Tibial artery (tissue), 4 donors: Measurements from ENCODE around the gene MOB3C.

Source experiments
- DNase-seq, 2 donors: peaks; one replicate each; pipeline ENCODE4 v3.0.0-alpha.2; 2019
- H3K27ac ChIP-seq, 2 donors: fragments of 200-600 bp; sonication (generic) in 1 of 2; 1 replicate in 1 of 2; 2 replicates in 1 of 2; pipeline ENCODE4 v1.5.1; 2018 to 2019; ENCODE audit warnings: mild to moderate bottlenecking in 1 of 2
- H3K27me3 ChIP-seq, 2 donors: fragments of 200-600 bp; sonication (generic) in 1 of 2; one replicate each; pipeline versions ENCODE4 v1.5.1 to v1.6.0; 2016 to 2019
- H3K36me3 ChIP-seq, 3 donors: fragments of 200-600 bp; sonication (generic) in 2 of 3; one replicate each; pipeline ENCODE4 v1.5.1; 2016 to 2019; ENCODE audit warnings: mild to moderate bottlenecking in 2 of 3
- H3K4me1 ChIP-seq, 4 donors: fragments of 200-600 bp; sonication (generic) in 2 of 4; 1 replicate in 3 of 4; 2 replicates in 1 of 4; pipeline ENCODE4 v1.5.1; 2016 to 2019
- H3K4me3 ChIP-seq, 2 donors: fragments of 200-600 bp; sonication (generic) in 1 of 2; 1 replicate in 1 of 2; 2 replicates in 1 of 2; pipeline ENCODE4 v1.5.1; 2018 to 2019; ENCODE audit warnings: mild to moderate bottlenecking in 2 of 2
- H3K9me3 ChIP-seq, 3 donors: fragments of 200-600 bp; sonication (generic) in 1 of 3; one replicate each; pipeline ENCODE4 v1.5.1; 2016 to 2019
- CTCF ChIP-seq, 2 experiments: fragments of 200-600 bp in 1 of 2; fragments of 450-650 bp in 1 of 2; IDR thresholded peaks; one replicate each; pipeline ENCODE4 v1.5.1; 2017 to 2019; ENCODE audit warnings: antibody characterized with exemption in 2 of 2, mild to moderate bottlenecking in 1 of 2, moderate library complexity in 1 of 2
- intact Hi-C: fragments of 100-400 bp; cut with DNase I; formaldehyde crosslinking; loops from one replicate; pipeline ENCODE4 v1.15.0; 2023; ENCODE audit warnings: low total_unique reads

MOB3C gene

DNA sequence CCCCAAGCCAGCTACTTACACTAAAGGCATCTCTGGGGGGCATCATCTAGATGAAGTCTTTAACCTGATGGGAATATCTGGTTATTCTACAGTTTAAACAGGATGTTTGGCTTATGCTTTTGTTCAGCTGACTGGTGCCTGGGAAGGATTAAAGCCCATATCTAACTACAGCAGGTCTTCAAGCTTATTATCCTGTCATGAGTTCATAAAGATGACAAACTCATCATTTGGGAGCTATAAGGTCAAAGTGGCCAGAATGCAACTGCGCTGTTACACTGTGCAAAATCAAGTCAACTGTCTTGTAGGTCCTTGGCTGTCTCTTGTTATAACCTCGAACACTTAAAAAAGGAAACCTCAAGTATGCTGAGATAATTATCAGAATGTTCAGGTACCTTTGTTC, 18.6 kb upstream of the MOB3C start:
- peaks cover 46 to 66% (median 58%) of the 10 kb centered on the region in 3 donors for H3K36me3 ChIP-seq

GRCh38 chr1:46630719-46631118, 14.1 kb upstream of the MOB3C start:
- Histone ChIP-seq H3K4me3 (no peak overlapping the region), H3K9me3 (no peaks in the 10 kb centered on the region), H3K27ac (no peak overlapping the region), H3K27me3 (no peaks in the 10 kb centered on the region), H3K36me3 (peaks cover 43 to 67% (median 54%) of the 10 kb centered on the region in 3 donors), H3K4me1 (no peaks in the 10 kb centered on the region)
- intact Hi-C loops: no loop called here
- no peak for DNase-seq
- no peak for TF ChIP-seq CTCF (IDR thresholded peaks at IDR 0.05)

More for the DNA sequence above, 18.6 kb upstream of the MOB3C start:
- DNase-seq: no peak
- no peak overlapping the region for H3K4me3 ChIP-seq
- TF ChIP-seq CTCF (IDR thresholded peaks at IDR 0.05): no peak
- H3K4me1 ChIP-seq: peaks cover 0 to 35% (median 13%) of the 10 kb centered on the region in 4 donors
- no peak overlapping the region for H3K27ac ChIP-seq
- H3K9me3 ChIP-seq: no peaks in the 10 kb centered on the region
- no peaks in the 10 kb centered on the region for H3K27me3 ChIP-seq
- intact Hi-C loops: no loop called here

- H3K27me3 ChIP-seq: no peaks in the 10 kb centered on the region
- no peak overlapping the region for H3K4me3 ChIP-seq
- TF ChIP-seq CTCF (IDR thresholded peaks at IDR 0.05): no peak
- H3K4me1 ChIP-seq: no peaks in the 10 kb centered on the region
- H3K27ac ChIP-seq: no peak overlapping the region
- intact Hi-C loops: loop anchor here (5.0 kb wide), 1 partner anchor 103 kb away; no protein-coding TSS in a partner anchor
- no peak for DNase-seq
- H3K9me3 ChIP-seq: no peaks in the 10 kb centered on the region
- H3K36me3 ChIP-seq: peaks cover 0 to 7% (median 0%) of the 10 kb centered on the region in 3 donors
Measured at GRCh38 chr1:46623743-46624644, 7.4 kb upstream of the MOB3C start.

- Histone ChIP-seq H3K9me3 (no peaks in the 10 kb centered on the region), H3K36me3 (no peaks in the 10 kb centered on the region), H3K4me1 (peaks cover 0 to 4% (median 1%) of the 10 kb centered on the region in 4 donors), H3K27me3 (no peaks in the 10 kb centered on the region), H3K27ac (no peak overlapping the region), H3K4me3 (no peak overlapping the region)
- TF ChIP-seq CTCF (IDR thresholded peaks at IDR 0.05): peak in 1 of 2 experiments; percentile 31
- DNase-seq: peak in 1 of 2 donors; percentile 50
- intact Hi-C loops: loop anchor here (5.0 kb wide), 1 partner anchor 105 kb away; no protein-coding TSS in a partner anchor
Measured at GRCh38 chr1:46622344-46622743, 5.7 kb upstream of the MOB3C start.

GRCh38 chr1:46621930-46622329, 5.3 kb upstream of the MOB3C start:
- TF ChIP-seq CTCF (IDR thresholded peaks at IDR 0.05): no peak
- Histone ChIP-seq H3K4me1 (peaks cover 0 to 7% (median 3%) of the 10 kb centered on the region in 4 donors), H3K4me3 (no peak overlapping the region), H3K9me3 (no peaks in the 10 kb centered on the region), H3K27ac (no peak overlapping the region), H3K27me3 (no peaks in the 10 kb centered on the region), H3K36me3 (no peaks in the 10 kb centered on the region)
- intact Hi-C loops: loop anchor here (5.0 kb wide), 1 partner anchor 105 kb away; no protein-coding TSS in a partner anchor
- no peak for DNase-seq
